HG03175 (cell line): ENCODE data around the gene ABCA7.

Experiments used
- ATAC-seq: cut with Tn5 transposase; IDR thresholded peaks from one replicate; pipeline ENCODE4 v1.9.1; 2021; ENCODE audit warnings: mild to moderate bottlenecking, moderate library complexity; ENCODE audit not compliant: unreplicated experiment

The ABCA7 gene

DNA sequence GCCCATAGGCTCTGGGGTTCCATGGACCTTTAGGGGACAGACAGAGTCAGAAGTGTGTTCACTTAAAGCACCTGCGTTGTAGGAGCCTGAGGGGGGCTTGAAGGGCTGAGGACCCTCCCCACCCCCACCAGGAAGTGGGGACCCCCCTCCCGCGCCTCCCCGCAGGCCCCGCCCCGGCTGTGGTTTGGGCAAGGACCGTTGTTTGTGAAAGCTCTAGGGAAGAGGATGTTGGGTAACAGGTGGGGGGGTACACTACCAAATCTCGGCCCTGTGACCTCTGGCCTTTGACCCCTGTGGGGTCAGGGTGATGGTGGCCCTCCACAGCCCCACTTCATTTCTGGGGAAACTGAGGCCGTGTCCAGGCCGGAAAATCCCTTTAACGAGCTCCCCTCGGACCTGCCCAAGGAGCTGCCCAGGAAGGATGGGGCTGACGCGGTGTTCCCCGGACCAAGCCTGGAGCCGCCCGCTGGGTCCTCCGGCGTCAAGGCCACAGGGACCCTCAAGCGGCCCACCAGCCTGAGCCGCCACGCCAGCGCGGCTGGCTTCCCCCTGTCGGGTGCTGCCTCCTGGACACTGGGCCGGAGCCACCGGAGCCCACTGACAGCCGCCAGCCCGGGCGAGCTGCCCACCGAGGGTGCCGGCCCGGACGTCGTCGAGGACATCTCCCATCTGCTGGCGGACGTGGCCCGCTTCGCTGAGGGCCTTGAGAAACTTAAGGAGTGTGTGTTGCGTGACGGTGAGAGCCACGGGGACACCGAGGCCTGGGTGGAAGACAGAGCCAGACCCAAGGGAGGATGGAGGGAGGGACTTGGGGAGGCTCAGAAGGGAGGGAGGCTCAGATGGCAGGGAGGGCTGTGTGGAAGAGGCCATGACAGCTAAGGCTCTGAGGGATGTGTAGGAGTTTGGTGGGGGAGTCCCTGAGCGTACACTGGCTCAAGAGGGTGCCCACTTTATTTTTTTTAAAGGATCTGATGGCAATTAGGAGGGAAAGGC, 28.4 kb downstream of the ABCA7 start:
- ATAC-seq: no peak

DNA sequence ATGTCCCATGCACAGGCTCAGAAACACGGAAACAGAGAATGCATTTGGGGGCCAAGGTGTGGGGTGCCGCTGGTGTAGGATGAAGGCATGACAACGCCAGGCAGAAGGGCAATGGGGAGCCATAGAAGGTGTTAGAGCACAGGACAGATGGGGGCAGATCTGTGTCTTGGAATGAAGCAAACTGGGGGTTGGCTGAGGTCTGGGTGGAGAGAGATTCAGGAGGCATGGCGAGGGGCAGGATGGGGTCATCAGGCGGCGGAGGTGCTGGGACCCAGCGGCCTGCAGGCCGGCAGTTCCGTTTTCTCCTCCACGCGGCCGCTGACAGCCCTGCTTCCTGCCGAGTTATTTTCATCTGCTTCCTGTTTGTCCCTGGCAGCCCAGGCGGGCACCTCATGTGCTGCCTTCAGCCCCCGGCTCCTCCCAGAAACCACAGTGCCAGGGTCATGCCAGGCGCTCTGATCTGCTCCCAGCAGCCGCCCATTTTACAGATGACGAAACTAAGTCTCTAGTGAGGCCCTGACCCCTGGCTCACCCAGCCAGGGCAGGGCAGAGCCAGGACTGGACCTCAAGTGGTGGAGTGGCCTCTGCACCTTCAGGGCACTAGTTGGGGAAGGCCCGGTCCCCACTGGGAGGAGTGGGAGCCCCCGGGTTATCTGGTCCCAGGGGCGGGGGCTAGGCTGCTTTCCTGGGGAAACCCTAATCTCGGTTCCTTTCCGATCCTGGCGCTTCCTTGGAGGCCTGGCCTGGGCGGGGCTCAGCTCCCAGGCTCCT, 29.3 kb downstream of the ABCA7 start:
- ATAC-seq: no peak

DNA sequence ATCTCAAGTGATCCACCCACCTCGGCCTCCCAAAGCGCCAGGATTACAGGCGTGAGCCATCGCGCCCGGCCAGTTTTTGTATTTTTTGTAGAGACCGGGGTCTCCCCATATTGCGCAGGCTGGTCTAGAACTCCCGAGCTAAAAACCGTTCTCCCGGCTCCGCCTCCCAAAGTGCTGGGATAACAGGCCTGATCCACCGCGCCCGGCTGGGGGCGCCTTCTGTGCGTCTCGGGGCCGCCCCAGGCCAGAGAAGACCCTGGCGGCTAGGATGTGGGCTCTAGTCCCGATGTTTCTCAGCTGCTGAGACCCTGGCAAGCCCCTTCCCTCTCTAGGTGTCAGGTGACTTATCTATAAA, 30.6 kb downstream of the ABCA7 start:
- ATAC-seq: no peak

GRCh38 chr19:1070931-1071791, 31.3 kb downstream of the ABCA7 start:
- ATAC-seq: no peak

DNA sequence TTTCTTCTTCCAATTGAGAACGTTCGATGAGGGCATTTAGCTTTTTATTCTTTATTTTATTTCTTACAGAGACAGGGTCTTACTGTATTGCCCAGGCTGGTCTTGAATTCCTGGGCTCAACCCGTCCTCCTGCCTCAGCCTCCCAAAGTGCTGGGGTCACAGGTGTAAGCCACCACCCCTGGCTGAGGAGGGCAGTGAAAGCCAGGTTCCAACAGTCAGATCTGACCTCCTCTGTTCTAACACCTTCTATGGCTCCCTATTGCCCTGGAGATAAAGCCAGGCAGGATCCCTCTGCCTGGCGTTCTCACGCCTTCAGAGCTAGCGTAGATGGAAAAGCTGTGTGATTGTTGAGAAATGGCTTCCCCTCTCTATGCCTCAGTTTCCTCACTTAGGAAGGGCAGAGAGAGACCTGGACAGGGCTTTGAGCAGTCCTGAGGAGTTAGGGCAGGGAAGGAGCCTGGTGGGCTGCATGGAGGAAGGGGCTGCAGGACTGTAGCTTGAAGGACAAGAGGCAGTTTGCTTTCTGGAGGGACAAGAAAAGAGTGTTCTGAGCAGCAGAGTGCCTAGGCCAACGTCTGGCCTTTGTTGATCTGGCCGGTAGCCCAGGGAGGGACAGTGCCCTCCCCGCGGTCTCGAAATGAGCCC, 32.6 kb downstream of the ABCA7 start:
- ATAC-seq: no peak

DNA sequence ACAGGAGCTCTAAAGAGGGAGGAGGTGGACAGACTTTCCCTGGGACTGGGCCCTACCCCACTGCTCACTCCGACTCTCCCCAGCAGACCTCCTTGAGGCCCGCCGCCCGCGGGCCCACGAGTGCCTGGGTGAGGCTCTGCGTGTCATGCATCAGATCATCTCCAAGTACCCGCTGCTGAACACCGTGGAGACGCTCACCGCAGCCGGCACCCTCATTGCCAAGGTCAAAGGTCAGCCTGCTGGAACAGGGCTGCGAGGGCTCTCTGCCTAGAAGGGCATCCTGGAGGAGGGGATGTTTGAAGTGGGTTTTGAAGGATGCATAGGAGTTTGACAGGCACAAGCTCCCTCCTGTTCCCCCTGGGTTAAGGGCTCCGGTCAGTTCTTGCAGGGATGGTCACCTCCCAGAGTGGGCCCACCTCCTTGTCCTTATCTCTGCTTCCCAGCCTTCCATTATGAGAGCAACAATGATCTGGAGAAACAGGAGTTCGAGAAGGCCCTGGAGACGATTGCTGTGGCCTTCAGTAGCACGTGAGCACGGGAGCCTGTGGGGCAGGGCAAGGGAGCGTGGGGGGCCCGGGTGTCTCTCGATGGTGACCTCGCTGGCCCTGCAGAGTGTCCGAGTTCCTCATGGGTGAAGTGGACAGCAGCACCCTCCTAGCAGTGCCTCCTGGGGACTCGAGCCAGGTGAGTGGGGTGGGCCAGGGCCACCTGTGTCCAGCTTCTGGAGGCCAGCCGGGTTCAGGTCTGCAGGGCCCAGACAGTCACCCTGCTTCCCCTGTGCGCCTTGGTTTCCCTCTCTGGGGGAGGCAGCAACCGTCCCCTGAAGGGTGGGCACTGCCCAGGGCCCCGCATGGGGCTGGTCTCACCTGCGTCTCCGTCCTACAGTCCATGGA, 33.4 kb downstream of the ABCA7 start:
- no peak for ATAC-seq

DNA sequence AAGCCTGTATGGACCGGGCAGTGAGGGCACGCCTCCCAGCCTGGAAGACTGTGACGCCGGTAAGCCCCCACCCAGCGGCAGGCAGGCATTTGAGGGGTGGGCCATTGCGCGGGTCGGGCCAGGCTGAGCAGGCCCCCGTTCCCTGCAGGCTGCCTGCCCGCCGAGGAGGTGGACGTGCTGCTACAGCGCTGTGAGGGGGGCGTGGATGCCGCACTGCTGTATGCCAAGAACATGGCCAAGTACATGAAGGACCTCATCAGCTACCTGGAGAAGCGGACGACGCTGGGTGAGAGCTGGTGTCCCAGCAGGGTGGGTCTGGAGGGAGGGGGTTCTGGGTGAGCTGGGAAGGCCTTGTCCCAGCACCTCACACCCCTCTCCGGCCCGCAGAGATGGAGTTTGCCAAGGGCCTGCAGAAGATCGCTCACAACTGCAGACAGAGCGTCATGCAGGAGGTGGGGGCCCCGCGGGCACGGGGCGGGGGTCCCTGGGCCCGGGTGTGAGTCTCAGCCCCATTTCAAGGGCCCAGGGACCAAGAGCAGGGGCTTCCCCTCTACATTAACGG, 34.1 kb downstream of the ABCA7 start:
- ATAC-seq: no peak

DNA sequence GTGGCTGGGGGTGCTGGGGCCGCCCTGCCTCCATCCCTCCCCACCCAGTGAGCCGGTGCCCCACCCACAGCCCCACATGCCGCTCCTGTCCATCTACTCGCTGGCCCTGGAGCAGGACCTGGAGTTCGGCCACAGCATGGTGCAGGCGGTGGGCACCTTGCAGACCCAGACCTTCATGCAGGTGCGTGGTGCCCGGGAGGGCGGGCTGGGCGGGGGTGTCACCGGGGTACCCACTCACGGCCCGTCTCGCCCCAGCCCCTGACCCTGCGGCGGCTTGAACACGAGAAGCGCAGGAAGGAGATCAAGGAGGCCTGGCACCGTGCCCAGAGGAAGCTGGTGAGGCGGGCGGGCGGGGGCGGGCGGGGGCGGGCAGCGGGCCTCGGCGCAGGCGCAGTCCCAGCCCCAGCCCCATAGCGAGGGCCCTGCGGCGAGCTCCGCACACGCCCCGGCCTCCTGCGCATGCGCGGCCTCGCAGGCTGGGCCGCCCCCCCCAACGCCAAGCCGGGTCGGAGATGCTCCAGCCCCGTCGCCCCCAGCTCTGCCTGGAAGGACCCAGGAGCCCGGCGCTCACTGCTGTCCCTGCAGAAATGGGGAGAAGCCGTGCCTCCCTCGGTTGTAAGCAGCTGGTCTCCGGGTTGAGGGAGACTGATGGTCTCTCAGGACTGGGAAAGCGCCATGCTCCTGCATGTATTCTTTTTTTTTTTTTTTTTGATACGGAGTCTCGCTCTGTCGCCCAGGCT, 34.8 kb downstream of the ABCA7 start:
- no peak for ATAC-seq

GRCh38 chr19:1076046-1076386, 36.1 kb downstream of the ABCA7 start:
- ATAC-seq: no peak

- peak; percentile 61 for ATAC-seq
These were observed 37.0 kb downstream of the ABCA7 start for GRCh38 chr19:1076951-1077350.

GRCh38 chr19:1079566-1080111, 39.7 kb downstream of the ABCA7 start:
- ATAC-seq: no peak

DNA sequence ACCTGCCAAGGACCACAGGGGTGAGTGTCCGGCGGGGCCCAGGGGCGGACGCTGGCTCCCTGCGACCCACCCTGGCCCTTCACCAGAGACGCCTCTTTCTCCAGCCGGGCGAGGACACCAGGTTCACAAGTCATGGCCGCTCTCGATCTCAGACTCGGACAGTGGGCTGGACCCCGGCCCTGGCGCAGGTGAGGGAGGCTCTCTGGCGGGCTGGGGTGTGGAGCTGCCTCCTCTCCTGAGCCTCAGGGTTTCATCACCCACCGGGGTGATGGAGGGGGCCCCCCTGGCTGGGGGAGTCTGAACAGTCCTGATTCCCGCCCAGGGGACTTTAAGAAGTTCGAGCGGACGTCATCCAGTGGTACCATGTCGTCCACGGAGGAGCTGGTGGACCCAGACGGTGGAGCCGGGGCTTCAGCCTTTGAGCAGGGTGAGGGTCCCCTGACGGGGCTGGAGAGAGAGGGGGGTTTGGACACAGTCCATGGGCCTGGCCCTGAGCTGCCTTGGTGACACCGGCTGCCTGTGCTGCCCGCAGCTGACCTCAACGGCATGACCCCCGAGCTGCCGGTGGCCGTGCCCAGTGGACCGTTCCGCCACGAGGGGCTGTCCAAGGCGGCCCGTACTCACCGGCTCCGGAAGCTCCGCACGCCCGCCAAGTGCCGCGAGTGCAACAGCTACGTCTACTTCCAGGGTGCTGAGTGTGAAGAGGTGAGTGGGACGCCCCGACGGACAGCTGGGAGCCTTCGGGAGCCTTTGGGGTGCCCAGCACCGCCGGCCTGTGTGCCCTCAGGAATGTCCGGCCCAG, 40.7 kb downstream of the ABCA7 start:
- ATAC-seq: no peak

- ATAC-seq: no peak
These were observed 41.6 kb downstream of the ABCA7 start for GRCh38 chr19:1081301-1082164.

DNA sequence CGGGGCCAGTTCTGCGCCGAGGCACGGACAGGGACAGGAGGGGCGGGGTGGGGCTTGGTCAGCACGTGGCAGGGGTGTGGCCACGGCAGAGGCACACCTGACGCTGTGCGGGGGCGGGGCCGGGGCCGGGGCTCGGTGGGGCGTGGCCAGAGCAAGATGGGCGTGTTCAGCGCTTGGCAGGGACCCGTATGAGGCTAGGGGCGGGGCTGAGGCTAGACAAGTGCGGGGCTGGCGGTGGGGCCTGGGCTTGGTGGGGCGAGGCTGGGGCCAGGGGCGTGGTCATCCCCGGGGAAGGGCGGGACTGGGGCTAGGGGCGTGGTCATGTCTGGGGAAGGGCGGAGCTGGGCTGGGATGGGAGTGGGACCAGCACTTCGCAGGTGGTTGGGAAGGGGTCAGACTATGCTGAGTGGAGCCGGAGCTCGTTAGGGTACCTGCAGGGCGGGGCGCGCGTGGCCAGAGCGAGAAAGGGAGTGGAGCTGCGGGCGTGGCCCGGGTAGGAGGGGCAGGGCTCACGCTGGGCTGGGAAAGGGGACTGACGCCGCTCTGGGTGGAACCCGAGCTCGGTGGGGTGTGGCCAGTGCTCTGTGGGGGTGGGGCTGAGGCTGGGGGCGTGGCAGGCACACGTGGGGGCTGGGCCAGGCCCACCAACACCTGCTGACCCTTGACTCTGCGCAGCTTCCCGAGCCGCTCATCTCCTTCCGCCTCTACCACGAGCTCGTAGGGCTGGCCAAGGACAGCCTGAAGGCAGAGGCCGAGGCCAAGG, 42.4 kb downstream of the ABCA7 start:
- no peak for ATAC-seq

DNA sequence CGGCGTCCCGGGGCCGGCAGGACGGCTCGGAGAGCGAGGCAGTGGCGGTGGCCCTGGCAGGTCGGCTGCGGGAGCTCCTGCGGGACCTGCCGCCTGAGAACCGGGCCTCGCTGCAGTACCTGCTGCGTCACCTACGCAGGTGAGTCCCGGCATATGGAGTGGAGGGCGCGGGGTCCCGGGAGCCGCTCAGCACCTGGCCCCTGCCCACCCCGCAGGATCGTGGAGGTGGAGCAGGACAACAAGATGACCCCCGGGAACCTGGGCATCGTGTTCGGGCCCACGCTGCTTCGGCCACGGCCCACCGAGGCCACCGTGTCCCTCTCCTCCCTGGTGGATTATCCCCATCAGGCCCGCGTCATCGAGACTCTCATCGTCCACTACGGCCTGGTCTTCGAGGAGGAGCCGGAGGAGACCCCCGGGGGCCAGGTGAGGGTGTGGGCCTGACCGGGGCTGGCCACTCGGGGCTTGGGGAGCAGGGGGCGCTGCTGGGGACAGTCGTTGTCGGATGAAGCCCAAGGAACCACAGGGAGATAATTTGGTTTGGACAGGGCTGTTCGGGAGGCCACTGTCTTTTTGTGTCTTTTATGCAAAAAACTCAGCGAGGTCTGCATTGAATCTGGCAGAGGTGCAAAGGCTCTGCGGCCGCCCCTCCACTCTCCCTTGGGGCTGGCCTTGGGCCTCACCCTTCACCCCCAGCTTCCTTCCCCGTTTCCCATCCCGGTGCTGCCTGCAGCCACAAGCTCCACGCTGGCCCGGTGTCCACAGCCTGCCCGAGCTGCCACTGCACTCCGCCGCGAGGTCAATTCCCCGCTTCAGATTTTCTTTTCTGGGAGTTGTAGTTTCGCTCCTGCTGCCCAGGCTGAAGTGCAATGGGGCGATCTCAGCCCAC, 43.3 kb downstream of the ABCA7 start:
- ATAC-seq: no peak
